ENCODE results near the gene HOMEZ. TPM values are rescaled to one million over a fixed set of nuclear protein-coding genes. Genes with fewer than 3 reads are reported as not detected.

Gene HOMEZ
- total RNA-seq, 6 experiments from 2014 or later, result 7.3 to 9.2 (median 7.5) TPM

GRCh38 chr14:23301288-23301968 is 15.5 kb upstream of the HOMEZ start:
- H3K36me3 Mint-ChIP-seq (ENCODE audit: low read depth), result no peaks in the 10 kb centered on the region
- H3K27me3 Mint-ChIP-seq (ENCODE audit: insufficient read depth), result no peaks in the 10 kb centered on the region; the same call in 1 of the 2 replicates
- H3K9me3 Mint-ChIP-seq, result no peaks in the 10 kb centered on the region
- peak overlapping the region; percentile 98 for H3K27ac Mint-ChIP-seq
- peaks cover 63% of the 10 kb centered on the region for H3K4me1 Mint-ChIP-seq (ENCODE audit: low read depth)
- peak; percentile 97 for DNase-seq
- peak; percentile 84 for TF ChIP-seq CTCF (IDR thresholded peaks at IDR 0.05)
- H3K4me3 Mint-ChIP-seq, result peak overlapping the region; percentile 99

DNA sequence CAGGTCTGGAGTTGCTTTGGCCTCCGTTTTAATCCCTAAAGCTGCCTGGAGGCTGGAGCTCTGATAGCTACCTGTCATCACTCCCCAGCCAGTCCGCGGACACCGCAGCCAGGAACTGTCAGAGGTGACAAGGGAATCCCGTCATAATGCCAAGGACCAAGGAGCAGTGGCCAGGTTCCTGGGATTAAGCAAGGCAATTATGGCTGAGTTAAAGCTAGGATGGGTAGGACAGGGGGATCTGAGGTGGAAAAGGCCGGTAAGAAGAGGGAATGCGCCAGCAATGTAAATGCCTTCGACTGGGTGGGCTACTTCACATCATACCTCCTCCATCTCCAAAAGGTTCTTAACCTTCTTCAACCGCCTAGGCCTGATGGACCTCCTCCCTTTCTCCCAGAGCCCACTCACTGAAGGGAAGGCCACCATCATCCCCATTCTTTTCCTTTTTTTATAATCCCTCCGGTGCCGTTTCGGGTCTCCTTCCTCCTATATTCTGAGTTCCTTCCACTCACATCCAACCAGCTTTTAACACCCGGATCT is 14.8 kb upstream of the HOMEZ start:
- Mint-ChIP-seq H3K36me3 (ENCODE audit: low read depth) (no peaks in the 10 kb centered on the region), H3K4me3 (peak overlapping the region; percentile 93), H3K27ac (peak overlapping the region; percentile 98), H3K27me3 (ENCODE audit: insufficient read depth) (no peaks in the 10 kb centered on the region), H3K9me3 (no peaks in the 10 kb centered on the region), H3K4me1 (ENCODE audit: low read depth) (peaks cover 56% of the 10 kb centered on the region)
- no peak for TF ChIP-seq CTCF (IDR thresholded peaks at IDR 0.05)
- no peak for DNase-seq

DNA sequence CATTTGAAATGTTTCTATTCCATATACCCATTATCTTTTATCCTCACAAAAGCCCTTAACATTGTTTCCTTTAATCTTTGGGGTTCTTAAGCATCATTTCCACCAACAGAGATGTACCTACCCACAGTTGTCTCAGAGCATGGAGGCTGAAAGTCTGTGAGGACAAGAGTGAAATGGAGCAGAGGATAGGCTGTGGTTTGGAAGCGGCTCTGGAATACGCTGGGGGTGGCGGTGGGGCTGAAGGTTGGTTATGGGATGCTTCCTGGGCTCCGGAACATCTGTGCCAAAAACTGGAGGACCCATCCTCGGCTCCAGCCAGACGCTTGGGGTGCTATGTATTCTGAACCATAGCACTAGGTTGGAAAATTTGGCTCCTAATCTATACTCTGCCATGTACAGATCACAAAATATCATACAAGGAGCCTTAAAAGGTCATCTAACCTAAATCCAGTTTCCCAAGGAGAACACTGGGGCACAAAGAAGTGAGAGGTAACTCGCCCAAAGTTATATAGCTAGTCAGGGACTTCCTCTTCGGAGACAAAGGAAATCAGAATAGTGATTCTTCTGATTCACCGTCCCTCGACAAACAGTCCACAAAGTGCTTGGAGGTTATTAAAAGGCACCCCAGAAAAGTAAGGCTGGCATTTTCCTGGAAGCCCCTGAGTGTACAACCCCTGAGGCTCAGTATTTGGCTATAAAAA is 14.2 kb upstream of the HOMEZ start:
- peak; percentile 18 for TF ChIP-seq CTCF (IDR thresholded peaks at IDR 0.05)
- DNase-seq, result no peak
- Mint-ChIP-seq H3K4me1 (ENCODE audit: low read depth) (peaks cover 58% of the 10 kb centered on the region), H3K36me3 (ENCODE audit: low read depth) (no peaks in the 10 kb centered on the region), H3K27me3 (ENCODE audit: insufficient read depth) (no peaks in the 10 kb centered on the region), H3K27ac (peak overlapping the region; percentile 98), H3K9me3 (no peaks in the 10 kb centered on the region), H3K4me3 (peak overlapping the region; percentile 93)

GRCh38 chr14:23299211-23299957 is 13.5 kb upstream of the HOMEZ start:
- H3K4me1 Mint-ChIP-seq (ENCODE audit: low read depth), result peaks cover 63% of the 10 kb centered on the region
- H3K9me3 Mint-ChIP-seq, result no peaks in the 10 kb centered on the region
- H3K27ac Mint-ChIP-seq, result peak overlapping the region; percentile 98
- H3K27me3 Mint-ChIP-seq (ENCODE audit: insufficient read depth), result peaks cover 4% of the 10 kb centered on the region; the same call in 1 of the 2 replicates
- H3K36me3 Mint-ChIP-seq (ENCODE audit: low read depth), result no peaks in the 10 kb centered on the region
- DNase-seq, result peak; percentile 72
- H3K4me3 Mint-ChIP-seq, result peak overlapping the region; percentile 93
- TF ChIP-seq CTCF (IDR thresholded peaks at IDR 0.05), result peak; percentile 70

GRCh38 chr14:23297611-23298277 is 11.8 kb upstream of the HOMEZ start:
- no peak overlapping the region; the same call in 1 of the 2 replicates for H3K4me3 Mint-ChIP-seq
- H3K27me3 Mint-ChIP-seq (ENCODE audit: insufficient read depth), result peaks cover 5% of the 10 kb centered on the region; the same call in 1 of the 2 replicates
- no peak for TF ChIP-seq CTCF (IDR thresholded peaks at IDR 0.05)
- peak overlapping the region; percentile 98; the same call in 1 of the 2 replicates for H3K27ac Mint-ChIP-seq
- H3K9me3 Mint-ChIP-seq, result no peaks in the 10 kb centered on the region
- no peaks in the 10 kb centered on the region for H3K36me3 Mint-ChIP-seq (ENCODE audit: low read depth)
- peaks cover 56% of the 10 kb centered on the region for H3K4me1 Mint-ChIP-seq (ENCODE audit: low read depth)
- no peak for DNase-seq
